ENCODE data around the gene OSBPL6. TPM values are rescaled to one million over a fixed set of nuclear protein-coding genes. Genes with fewer than 3 reads are reported as not detected.

OSBPL6 gene
- total and polyA plus RNA-seq, 2 donors (not counting 1 experiment from before 2014, with no cell fraction given): 0.06 TPM; not detected in 1

DNA sequence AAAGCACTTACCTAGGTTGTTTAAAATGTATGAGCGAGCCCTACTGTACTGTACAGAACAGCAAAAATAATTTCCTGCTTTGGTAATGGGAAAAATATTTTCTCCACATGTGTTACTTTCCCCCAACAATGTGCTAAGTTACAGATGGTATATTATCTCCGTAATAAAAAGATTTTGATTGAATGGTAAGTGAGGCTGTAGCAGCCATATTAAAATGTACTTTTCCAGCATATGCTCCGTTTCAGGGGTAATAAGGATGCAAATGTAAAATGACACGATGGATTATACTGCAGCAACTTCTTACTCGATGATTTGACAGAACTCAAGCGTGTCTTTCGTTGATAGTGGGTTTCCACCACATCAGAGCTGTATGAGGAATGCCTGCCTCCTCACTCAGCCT lies 50.5 kb downstream of the OSBPL6 start:
- no peak for DNase-seq
- H3K4me1 ChIP-seq (ENCODE audit: control insufficient read depth in 2 of 2, insufficient read depth in 2 of 2, low read length in 2 of 2): no peaks in the 10 kb centered on the region
- no peaks in the 10 kb centered on the region for H3K9me3 Mint-ChIP-seq (ENCODE audit: insufficient read depth)
- WGBS (ENCODE audit: insufficient coverage): 100% methylated on average over 2 of the region's 7 CpGs
- no peaks in the 10 kb centered on the region for H3K9me3 ChIP-seq (ENCODE audit: control extremely low read depth in 1 of 3, control insufficient read depth in 2 of 3, insufficient read depth in 1 of 3, low read length in 2 of 3)
- TF ChIP-seq, protein P1, sequence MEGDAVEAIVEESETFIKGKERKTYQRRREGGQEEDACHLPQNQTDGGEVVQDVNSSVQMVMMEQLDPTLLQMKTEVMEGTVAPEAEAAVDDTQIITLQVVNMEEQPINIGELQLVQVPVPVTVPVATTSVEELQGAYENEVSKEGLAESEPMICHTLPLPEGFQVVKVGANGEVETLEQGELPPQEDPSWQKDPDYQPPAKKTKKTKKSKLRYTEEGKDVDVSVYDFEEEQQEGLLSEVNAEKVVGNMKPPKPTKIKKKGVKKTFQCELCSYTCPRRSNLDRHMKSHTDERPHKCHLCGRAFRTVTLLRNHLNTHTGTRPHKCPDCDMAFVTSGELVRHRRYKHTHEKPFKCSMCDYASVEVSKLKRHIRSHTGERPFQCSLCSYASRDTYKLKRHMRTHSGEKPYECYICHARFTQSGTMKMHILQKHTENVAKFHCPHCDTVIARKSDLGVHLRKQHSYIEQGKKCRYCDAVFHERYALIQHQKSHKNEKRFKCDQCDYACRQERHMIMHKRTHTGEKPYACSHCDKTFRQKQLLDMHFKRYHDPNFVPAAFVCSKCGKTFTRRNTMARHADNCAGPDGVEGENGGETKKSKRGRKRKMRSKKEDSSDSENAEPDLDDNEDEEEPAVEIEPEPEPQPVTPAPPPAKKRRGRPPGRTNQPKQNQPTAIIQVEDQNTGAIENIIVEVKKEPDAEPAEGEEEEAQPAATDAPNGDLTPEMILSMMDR (IDR thresholded peaks at IDR 0.05): no peak
- TF ChIP-seq EZH2 (IDR thresholded peaks at IDR 0.05; ENCODE audit: borderline replicate concordance, insufficient read depth, low read depth, low read length, poor library complexity, severe bottlenecking): no peak
- no peaks in the 10 kb centered on the region for H4K20me1 ChIP-seq (ENCODE audit: control insufficient read depth, insufficient read depth, low read length, poor library complexity, severe bottlenecking)
- no peak overlapping the region for H3K27ac Mint-ChIP-seq
- intact Hi-C loops (cut with micrococcal nuclease): no loop called here
- CTCF ChIA-PET: no interaction called here
- POLR2A ChIA-PET: no interaction called here
- H3K4me2 ChIP-seq (replicated peaks; ENCODE audit: low read depth, low read length, poor library complexity, severe bottlenecking): no peak overlapping the region
- no peak for ATAC-seq (ENCODE audit: low read depth)
- H2AFZ ChIP-seq (ENCODE audit: insufficient read depth, low read depth, low read length, poor library complexity, severe bottlenecking): no peak overlapping the region
- no peak overlapping the region for H3K4me3 ChIP-seq (ENCODE audit: control extremely low read depth in 1 of 5, extremely low read depth in 1 of 5, insufficient read depth in 1 of 5, low read depth in 2 of 5, low read length in 4 of 5)
- H3K27ac ChIP-seq (ENCODE audit: low read length in 2 of 2): no peak overlapping the region
- peaks cover 0 to 3% (median 0%) of the 10 kb centered on the region in 4 experiments for H3K27me3 ChIP-seq (replicated peaks in 1 of 4; ENCODE audit: control extremely low read depth in 1 of 4, control insufficient read depth in 3 of 4, insufficient read depth in 4 of 4, low read length in 3 of 4)
- H3K27me3 Mint-ChIP-seq: peaks cover 3% of the 10 kb centered on the region
- H3K4me3 Mint-ChIP-seq: no peak overlapping the region
- H3K9ac ChIP-seq (ENCODE audit: low read length): no peak overlapping the region
- H3K4me1 Mint-ChIP-seq: no peaks in the 10 kb centered on the region
- H3K36me3 ChIP-seq (replicated peaks in 1 of 2; ENCODE audit: control extremely low read depth in 1 of 2, control insufficient read depth in 1 of 2, extremely low read depth in 1 of 2, insufficient read depth in 2 of 2, low read length in 1 of 2): no peaks in the 10 kb centered on the region
- no peaks in the 10 kb centered on the region for H3K79me2 ChIP-seq (ENCODE audit: control insufficient read depth, insufficient read depth, low read length)

- no peak overlapping the region for H3K4me3 Mint-ChIP-seq
- H3K36me3 ChIP-seq (replicated peaks in 1 of 2; ENCODE audit: control extremely low read depth in 1 of 2, control insufficient read depth in 1 of 2, extremely low read depth in 1 of 2, insufficient read depth in 2 of 2, low read length in 1 of 2): no peaks in the 10 kb centered on the region
- no peaks in the 10 kb centered on the region for H3K79me2 ChIP-seq (ENCODE audit: control insufficient read depth, insufficient read depth, low read length)
- H4K20me1 ChIP-seq (ENCODE audit: control insufficient read depth, insufficient read depth, low read length, poor library complexity, severe bottlenecking): no peaks in the 10 kb centered on the region
- H3K9ac ChIP-seq (ENCODE audit: low read length): no peak overlapping the region
- DNase-seq: no peak
- H3K27me3 ChIP-seq (replicated peaks in 1 of 4; ENCODE audit: control extremely low read depth in 1 of 4, control insufficient read depth in 3 of 4, insufficient read depth in 4 of 4, low read length in 3 of 4): peaks cover 0 to 3% (median 0%) of the 10 kb centered on the region in 4 experiments
- H2AFZ ChIP-seq (ENCODE audit: insufficient read depth, low read depth, low read length, poor library complexity, severe bottlenecking): no peak overlapping the region
- no peaks in the 10 kb centered on the region for H3K9me3 Mint-ChIP-seq (ENCODE audit: insufficient read depth)
- H3K27me3 Mint-ChIP-seq: peaks cover 7% of the 10 kb centered on the region
- H3K4me1 Mint-ChIP-seq: no peaks in the 10 kb centered on the region
- TF ChIP-seq, protein P1 (IDR thresholded peaks at IDR 0.05): no peak
- no peak for TF ChIP-seq EZH2 (IDR thresholded peaks at IDR 0.05; ENCODE audit: borderline replicate concordance, insufficient read depth, low read depth, low read length, poor library complexity, severe bottlenecking)
- CTCF ChIA-PET: no interaction called here
- no peaks in the 10 kb centered on the region for H3K9me3 ChIP-seq (ENCODE audit: control extremely low read depth in 1 of 3, control insufficient read depth in 2 of 3, insufficient read depth in 1 of 3, low read length in 2 of 3)
- H3K4me2 ChIP-seq (replicated peaks; ENCODE audit: low read depth, low read length, poor library complexity, severe bottlenecking): no peak overlapping the region
- H3K27ac ChIP-seq (ENCODE audit: low read length in 2 of 2): no peak overlapping the region
- no CpG with 5 or more reads among the region's 2 CpGs for WGBS (ENCODE audit: insufficient coverage)
- intact Hi-C loops (cut with micrococcal nuclease): no loop called here
- no peak overlapping the region for H3K27ac Mint-ChIP-seq
- no peak for ATAC-seq (ENCODE audit: low read depth)
- H3K4me3 ChIP-seq (ENCODE audit: control extremely low read depth in 1 of 5, extremely low read depth in 1 of 5, insufficient read depth in 1 of 5, low read depth in 2 of 5, low read length in 4 of 5): no peak overlapping the region
- POLR2A ChIA-PET: no interaction called here
- no peaks in the 10 kb centered on the region for H3K4me1 ChIP-seq (ENCODE audit: control insufficient read depth in 2 of 2, insufficient read depth in 2 of 2, low read length in 2 of 2)
Measured at GRCh38 chr2:178246696-178247095, 52.4 kb downstream of the OSBPL6 start.
